Endometrium (tissue), 2 donors: ENCODE data around the gene DNAJA4.

ENCODE experiments used
- FAIRE-seq: peaks from 2 replicates; lab custom pipeline; 2012; peaks lifted over from hg19 to GRCh38; lab: Jason Lieb, UNC
- donor health status: control.
- donor health status: control.

The DNAJA4 gene

GRCh38 chr15:78264304-78265136 lies at the start of gene DNAJA4:
Gene DNAJA4, plus strand, starts transcription at chr15:78264562. Its CDS starts 202 bp downstream, at chr15:78264764.
- FAIRE-seq = no peak

GRCh38 chr15:78216276-78217104 lies 47.9 kb upstream of the DNAJA4 start:
- FAIRE-seq = no peak

DNA sequence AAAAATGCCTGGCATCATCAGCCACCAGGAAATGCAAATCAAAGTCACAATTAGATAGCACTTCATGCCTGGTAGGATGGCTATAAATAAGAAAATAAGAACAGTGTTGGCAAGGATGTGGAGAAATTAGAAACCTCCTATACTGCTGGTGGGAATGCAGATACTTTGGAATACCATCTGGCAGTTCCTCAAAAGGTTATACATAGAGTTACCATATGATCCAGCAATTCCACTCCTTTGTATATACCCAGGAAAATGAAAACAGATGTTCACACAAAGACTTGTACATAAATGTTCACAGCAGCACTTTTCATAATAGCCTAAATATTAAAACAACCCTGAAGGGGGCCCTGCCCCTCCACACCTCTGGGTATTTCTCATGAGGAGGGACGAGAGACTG lies 43.6 kb upstream of the DNAJA4 start:
- FAIRE-seq = no peak

DNA sequence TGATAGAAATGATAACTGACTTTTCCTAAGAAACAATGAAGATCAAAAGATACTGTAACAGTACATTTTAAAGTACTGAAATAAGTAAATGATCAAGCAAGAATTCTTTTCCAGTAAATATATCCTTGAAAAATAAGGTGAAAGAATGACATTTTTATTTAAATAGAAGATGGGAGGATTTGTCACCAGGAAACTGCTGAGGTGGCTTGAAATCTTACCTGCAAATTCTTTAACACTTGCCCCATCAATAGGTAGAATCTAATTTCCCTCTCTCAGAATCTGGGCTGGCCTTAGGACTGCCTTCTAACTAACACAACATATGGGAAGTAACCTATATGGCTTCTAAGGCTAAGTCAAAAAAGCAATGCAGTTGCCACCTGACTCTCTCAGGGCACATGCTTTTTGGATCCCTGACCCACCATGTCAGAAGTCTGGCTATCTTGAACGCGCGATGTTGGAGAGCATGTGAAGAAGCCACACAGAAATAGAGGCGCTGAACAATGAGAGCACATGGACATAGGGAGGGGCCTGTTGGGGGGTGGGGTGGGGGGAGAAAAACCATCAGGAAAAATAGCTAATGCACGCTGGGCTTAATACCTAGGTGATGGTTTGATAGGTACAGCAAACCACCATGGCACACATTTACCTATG lies 41.5 kb upstream of the DNAJA4 start:
- FAIRE-seq = no peak

DNA sequence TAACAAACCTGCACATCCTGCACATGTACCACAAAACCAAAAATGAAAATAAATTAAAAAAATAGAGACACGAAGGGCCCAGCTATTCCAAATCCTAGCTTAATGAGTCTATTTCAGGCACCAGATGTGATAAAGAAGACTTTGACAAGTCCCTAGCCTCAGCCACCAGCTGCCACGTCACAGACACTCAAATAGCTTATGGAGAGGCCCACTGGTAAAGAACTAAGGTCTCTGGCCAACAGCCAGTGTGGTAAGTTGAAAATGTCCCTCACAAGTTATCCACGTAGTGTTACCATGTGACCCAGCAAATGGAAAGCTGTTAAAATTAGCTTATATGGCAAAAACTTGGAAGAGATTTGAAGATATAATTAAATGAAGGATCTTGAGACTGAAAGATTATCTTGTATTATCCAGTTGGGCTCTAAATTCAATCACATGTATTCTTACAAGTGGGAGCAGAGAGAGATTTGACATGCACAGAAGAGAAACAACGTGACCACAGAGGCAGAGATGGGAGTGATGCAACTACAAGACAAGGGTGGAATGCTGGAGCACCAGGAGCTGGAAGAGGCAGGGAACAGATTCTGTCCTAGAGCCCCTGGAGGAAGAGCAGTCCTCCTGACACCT lies 40.9 kb upstream of the DNAJA4 start:
- FAIRE-seq = no peak

- no peak for FAIRE-seq
Measured at GRCh38 chr15:78224023-78224411, 40.3 kb upstream of the DNAJA4 start.

- FAIRE-seq = no peak
Measured at GRCh38 chr15:78225783-78226541, 38.4 kb upstream of the DNAJA4 start.

- FAIRE-seq = no peak
Measured at GRCh38 chr15:78228356-78228996, 35.9 kb upstream of the DNAJA4 start.

DNA sequence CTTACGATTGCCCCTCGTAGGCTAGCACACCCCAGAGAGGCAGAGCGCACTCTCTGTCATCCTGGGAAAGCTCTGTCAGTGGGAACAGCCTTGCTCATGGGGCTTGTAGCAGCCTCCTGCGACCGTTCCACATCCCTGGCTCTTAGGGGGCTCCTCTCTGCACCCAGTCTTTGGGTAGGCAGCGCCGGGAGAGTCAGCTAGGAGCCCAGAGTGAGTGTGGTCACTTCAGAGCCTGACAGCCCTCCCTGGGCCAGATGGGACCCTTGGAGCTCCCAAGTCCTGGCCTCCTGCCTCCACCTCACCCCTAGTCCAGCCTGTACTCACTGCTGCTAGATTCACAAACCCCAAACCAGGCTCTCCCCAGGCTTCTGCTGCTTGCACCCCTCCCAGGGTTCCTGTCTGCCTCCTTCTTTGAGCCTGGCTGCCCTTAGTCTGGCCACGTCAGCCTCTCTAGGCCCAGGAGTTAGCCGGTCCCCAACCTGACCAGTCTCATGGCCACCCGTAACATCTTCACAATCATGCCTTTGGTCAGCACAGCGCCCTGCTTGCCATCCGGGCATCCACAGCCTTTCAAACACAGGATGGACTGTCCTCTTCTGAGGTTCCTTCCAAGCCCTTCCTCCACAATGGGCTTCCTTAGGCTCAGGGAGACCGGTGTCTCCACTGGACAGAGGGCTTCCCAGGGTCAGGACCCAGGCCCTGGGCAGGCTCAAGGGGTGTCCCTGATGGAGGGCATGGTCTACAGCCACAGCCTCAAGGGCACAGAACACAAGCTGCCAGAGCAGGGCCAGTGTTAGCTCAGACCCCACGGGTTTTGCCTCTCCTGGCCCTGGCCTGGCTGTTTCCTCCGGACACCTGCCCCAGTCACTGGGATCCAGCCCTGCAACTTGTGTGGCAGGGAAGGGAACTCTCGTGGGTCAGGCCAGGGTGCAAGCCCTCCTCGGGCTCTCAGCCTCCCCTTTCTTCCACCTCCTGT lies 34.6 kb upstream of the DNAJA4 start:
- FAIRE-seq = no peak

- no peak for FAIRE-seq
Measured at GRCh38 chr15:78232951-78233350, 31.4 kb upstream of the DNAJA4 start.

DNA sequence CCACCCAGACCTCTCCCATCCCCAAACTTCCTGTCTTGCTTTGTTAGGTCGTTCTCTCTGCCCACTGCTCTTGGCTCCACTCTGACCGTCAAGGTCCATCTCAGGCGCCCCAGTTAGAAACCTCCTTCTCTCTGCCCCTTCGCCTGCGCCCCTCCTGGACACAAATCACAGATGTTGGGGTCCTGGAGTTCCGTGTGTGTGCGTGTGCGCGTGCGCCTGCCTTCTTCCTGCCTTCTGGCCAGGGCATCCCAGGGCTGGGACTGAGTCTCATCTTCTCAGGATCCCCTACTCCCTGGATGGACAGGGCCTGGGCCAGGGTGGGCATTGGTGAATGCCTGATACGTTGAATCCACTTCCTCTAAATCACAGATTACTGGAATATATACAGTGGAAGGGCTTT lies 30.9 kb upstream of the DNAJA4 start:
- no peak for FAIRE-seq

DNA sequence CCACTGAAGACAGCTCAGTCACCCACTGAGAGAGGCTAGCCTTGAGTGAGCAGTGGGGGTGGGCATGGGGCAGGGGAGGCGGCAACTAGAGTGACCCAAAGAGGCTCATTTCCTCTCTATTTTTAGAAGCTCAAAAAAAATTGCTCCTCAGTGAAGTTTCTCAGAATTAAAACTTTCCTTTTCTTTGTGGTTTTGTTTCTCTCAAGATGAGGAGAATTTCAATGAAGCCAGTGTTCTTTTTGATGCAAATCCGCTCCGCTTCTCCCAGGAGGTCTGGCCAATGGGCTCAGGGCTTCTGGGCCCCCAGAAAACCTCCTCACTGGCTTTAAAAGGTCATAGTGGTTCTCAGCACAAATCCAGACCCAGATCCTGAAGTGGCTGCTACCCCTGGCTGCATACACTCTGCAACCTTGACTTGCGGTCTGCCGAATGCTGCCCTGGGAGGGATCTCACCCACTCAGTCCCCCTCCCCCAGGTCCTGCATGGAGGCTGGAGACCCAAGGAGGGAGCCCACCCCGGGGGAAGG lies 29.8 kb upstream of the DNAJA4 start, which contains the start of gene ACSBG1:
Gene ACSBG1, minus strand, starts transcription at position 51 of the 526 bp plus-strand sequence. CDS start 64 bp downstream, outside the sequence.
- no peak for FAIRE-seq

- FAIRE-seq = no peak
Measured at GRCh38 chr15:78236491-78236890, 27.9 kb upstream of the DNAJA4 start.

GRCh38 chr15:78237146-78237545 lies 27.2 kb upstream of the DNAJA4 start:
- no peak for FAIRE-seq

- FAIRE-seq = no peak
Measured at GRCh38 chr15:78239811-78240210, 24.6 kb upstream of the DNAJA4 start.

GRCh38 chr15:78241017-78241416 lies 23.3 kb upstream of the DNAJA4 start:
- FAIRE-seq = no peak

GRCh38 chr15:78242128-78242527 lies 22.2 kb upstream of the DNAJA4 start:
- no peak for FAIRE-seq

DNA sequence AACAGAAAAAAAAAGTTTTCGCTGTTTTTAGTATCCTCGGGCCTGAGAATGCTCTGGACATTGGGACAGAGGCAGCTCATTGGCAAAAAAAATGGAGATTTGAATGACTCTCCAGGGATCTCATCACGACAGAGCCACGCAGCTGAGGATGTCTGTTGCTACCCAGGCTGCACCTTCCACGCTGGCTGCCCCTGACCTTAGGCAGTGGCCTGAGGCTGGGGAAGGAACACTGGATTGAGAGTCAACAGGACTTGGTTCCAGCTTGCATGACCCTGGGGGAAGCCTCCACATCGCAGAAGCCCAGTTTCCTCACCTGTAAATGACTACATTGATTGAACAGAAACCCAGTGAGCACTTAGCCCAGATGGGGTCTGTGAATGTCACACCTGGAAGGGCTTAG lies 21.3 kb upstream of the DNAJA4 start:
- FAIRE-seq = no peak

DNA sequence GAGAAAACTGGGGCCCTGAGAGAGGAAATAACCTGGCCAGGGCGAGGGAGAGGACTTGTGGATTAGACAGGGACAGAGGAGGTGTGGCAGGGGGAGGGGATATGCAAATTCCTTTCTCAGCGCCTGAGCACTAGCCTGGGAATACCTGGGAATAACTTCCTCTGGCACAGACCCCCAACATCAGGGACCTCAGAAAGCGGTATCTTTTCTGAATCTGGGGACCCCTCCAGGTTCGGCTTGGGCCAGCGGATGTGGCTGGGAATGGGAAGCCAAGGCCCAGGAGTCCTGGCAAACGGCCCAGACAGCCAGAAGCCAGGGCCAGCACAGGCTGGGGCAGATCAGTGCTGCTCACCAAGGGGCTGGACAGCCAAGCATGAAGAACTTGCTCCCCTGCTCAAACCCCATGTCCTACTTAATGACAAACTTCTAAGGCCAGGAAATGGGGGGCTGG lies 20.8 kb upstream of the DNAJA4 start:
- no peak for FAIRE-seq
